Muscle layer of colon (tissue), 2 donors: ENCODE results near the gene LTBR.

Experiments used
- H3K27ac ChIP-seq: one replicate; pipeline ENCODE4 v1.7.0; 2013; ENCODE audit warnings: low read depth, mild to moderate bottlenecking, low read length, moderate library complexity
- H3K27me3 ChIP-seq, 2 donors: one replicate each; pipeline ENCODE4 v1.7.0; 2013; ENCODE audit warnings: low read length in 2 of 2, mild to moderate bottlenecking in 2 of 2; ENCODE audit not compliant: insufficient read depth in 2 of 2, control insufficient read depth in 1 of 2
- H3K36me3 ChIP-seq: one replicate; pipeline ENCODE4 v1.7.0; 2013; ENCODE audit warnings: mild to moderate bottlenecking, low read length; ENCODE audit not compliant: insufficient read depth
- H3K4me1 ChIP-seq: one replicate; pipeline ENCODE4 v1.7.0; 2013; ENCODE audit warnings: mild to moderate bottlenecking, low read length; ENCODE audit not compliant: insufficient read depth
- H3K4me3 ChIP-seq, 2 donors: one replicate each; pipeline ENCODE4 v1.7.0; 2013; ENCODE audit warnings: low read length in 2 of 2, low read depth in 1 of 2, mild to moderate bottlenecking in 1 of 2, moderate library complexity in 1 of 2
- H3K9ac ChIP-seq: one replicate; pipeline ENCODE4 v1.7.0; 2013; ENCODE audit warnings: low read length
- H3K9me3 ChIP-seq: one replicate; pipeline ENCODE4 v1.7.0; 2013; ENCODE audit warnings: mild to moderate bottlenecking, low read length
- donor health status: abdominal sarcoma.
- donor health status: Adenocarcinoma of cecum.

Gene LTBR

DNA sequence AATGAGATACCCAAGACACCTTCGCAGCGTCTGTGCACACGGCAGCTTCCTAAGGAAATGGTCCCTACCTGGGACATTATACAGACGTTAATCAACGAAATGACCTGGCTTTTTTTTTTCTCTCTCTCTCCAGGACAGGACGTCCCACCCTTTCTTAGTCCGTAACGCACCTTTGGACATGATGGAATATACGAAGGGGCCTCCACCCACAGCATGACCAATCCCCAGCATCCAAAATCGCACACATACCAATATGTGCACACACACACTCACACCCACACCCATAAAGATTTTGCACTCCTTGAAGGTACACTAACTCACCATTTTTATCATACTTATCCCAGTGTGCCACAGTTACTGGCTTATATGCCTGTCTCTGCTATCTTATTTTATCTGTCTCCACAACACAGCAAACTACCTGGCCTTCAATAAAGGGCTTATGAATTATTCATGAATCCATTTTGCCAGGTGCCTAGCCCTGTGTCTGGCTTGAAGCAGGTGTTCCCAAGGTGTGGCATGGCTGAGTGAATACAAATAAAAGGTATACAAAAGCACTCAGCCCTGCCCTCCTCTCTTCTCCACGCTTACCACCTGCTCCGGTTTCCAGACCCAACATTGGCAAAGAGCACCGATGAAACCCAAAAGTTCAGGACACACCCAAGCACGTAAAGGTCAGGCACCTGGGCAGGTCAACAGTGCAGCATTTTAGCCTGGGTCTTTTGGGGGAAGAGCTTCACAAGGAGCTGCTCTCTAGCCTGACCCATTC, 10.8 kb upstream of the LTBR start:
- peak overlapping the region; percentile 29 for H3K27ac ChIP-seq
- H3K9ac ChIP-seq, result no peak overlapping the region
- peaks cover 38% of the 10 kb centered on the region for H3K4me1 ChIP-seq
- H3K4me3 ChIP-seq, result no peak overlapping the region
- H3K36me3 ChIP-seq, result no peaks in the 10 kb centered on the region
- no peaks in the 10 kb centered on the region for H3K27me3 ChIP-seq
- no peaks in the 10 kb centered on the region for H3K9me3 ChIP-seq

DNA sequence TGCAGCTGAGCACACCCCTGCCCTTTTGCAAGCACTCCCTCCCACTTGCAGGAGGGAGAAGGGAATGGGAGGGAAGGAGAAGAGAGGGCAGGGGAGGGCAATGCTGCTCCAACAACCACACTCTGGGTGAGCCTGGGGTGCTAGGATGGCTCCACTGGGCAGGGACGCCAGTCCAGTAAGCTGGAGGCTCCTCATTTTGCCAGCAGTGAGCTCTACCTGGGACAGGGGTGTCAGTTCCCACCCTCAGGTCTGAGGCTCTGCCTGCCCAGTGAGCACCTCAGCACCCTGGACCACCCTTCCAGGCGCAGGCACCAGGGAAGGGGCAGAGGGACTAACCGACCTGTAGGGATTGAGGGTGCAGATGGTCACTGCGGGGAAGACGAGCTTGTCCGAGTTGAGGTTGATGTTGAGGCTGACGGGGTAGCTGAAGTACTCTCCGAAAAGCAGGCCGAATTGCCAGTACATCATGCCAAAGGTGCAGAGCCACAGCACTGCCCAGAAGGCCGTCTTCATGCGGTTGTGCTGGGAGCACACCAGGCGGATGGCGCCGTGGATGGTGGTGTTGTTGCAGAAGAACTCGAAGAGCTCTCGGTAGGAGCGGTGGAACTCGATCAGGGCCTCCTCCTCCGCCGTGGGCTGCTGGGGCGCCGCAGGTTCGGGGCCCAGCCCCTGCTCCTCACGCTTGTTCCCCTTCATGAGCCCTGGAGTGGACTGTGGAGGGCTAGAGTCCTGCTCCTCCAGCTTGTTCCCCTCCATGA, 9.8 kb upstream of the LTBR start:
- no peak overlapping the region for H3K27ac ChIP-seq

DNA sequence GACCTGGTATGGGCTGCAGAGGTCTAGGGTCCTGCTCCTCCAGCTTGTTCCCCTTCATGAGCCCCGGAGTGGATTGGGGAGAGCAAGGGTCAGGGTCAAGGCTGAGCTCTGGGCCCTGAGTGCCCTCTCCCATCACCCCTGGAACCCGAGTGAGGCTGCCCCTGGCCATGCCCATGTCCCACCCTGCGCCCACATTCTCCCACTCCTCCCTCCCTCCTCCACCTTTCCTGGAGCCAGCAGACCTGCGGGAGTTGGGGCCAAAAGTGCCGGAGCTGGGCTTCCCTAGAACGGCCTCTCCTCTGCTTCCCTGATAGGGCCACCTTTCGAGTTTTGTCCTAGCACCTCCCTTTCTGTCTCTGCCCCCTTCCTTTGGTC, 9.2 kb upstream of the LTBR start:
- Histone ChIP-seq H3K9me3 (no peaks in the 10 kb centered on the region), H3K27me3 (no peaks in the 10 kb centered on the region), H3K9ac (no peak overlapping the region), H3K4me3 (no peak overlapping the region), H3K27ac (no peak overlapping the region), H3K36me3 (no peaks in the 10 kb centered on the region), H3K4me1 (peaks cover 48% of the 10 kb centered on the region)

More for the DNA sequence above, 9.8 kb upstream of the LTBR start:
- H3K9ac ChIP-seq, result no peak overlapping the region
- no peaks in the 10 kb centered on the region for H3K27me3 ChIP-seq
- peaks cover 43% of the 10 kb centered on the region for H3K4me1 ChIP-seq
- no peaks in the 10 kb centered on the region for H3K9me3 ChIP-seq
- H3K36me3 ChIP-seq, result no peaks in the 10 kb centered on the region
- H3K4me3 ChIP-seq, result no peak overlapping the region

DNA sequence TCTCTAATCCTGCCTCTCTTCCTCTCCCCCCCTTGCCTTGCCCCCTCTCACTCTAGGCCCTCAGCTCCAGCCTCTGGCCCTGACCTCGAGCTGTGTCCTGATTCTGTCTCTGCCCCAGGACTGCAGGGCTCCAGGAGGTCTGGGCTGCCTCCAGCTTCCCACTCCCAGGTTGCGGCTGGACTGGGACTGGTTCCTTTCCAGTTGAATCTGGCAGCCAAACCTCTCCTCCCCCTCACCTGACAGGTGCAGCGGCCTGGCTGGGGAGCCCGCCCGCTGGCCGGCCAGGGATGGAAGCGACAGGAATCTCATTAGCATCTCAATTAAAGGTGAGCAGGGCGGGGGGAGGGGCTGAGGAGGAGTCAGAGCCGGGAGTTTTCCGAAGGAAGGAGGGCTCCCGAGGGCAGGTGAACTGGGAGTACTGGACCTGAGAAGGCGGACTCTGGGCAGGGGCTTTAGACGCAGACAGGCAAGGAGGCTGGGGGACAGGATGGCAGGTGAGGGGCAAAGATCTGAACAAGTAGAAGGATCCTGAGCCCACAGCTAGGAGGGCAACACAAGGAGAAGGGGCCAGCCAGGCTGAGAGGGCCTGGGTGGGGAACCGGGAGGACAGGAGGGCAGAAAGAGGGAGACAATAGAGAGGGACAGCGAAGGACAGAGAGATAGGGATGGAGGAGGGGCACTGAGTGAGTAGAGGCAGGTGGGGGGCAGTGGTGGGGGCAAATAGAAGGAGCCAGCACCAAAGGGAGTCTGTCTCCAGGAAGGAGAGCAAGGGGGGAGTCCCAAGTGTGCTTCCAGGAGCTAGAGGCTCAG, 8.5 kb upstream of the LTBR start, which contains the start of gene SCNN1A:
Gene SCNN1A (minus strand): TSS at position 295 of the 810 bp plus-strand sequence. CDS start 780 bp downstream, outside the sequence.
- Histone ChIP-seq H3K4me1 (peaks cover 55% of the 10 kb centered on the region), H3K27ac (peak within 1 kb of the TSS; percentile 67), H3K9me3 (no peaks in the 10 kb centered on the region), H3K27me3 (no peaks in the 10 kb centered on the region), H3K9ac (no peak within 1 kb of the TSS), H3K4me3 (no peak within 1 kb of the TSS), H3K36me3 (no peaks in the 10 kb centered on the region)

DNA sequence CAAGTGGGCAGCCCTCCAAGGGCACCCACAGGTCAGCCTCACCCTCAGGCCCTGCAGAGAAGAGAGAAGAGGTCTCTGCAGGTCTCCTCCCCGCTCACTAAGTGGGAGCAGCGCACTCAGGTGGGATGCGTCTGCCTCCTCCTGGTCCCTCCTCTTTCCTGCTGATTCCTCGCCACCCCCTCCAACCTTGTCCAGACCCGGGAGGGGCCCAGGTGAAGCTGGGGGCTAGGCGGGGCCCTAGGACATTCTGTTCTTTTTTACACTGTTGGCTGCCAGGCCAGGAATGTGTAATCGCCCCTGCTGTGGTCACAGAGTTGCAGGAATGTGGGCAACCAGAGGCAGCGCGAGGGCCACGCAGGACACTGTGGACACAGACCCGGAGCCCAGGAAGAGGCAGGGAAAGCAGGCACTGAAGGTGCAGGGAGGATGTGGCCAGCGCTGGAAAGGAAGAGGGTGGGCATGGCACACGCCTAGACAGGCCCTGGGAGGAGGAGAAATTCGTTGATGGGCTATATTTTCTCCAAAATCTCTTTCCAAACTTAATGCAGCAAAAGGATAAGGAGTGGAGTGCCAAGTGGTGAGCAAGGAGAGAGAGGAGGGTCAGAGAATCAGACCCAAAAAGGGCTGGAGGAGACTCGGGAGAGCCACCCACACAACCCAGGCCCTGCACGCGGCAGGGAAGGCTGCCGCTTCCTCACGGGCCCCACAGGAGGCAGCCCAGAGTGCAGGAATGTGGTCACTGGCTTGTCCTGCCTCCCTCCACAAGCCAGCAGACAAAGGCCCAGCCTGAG, 7.7 kb upstream of the LTBR start:
- Histone ChIP-seq H3K4me3 (no peak overlapping the region), H3K4me1 (peaks cover 60% of the 10 kb centered on the region), H3K27me3 (no peaks in the 10 kb centered on the region), H3K27ac (peak overlapping the region; percentile 67), H3K9me3 (no peaks in the 10 kb centered on the region), H3K9ac (no peak overlapping the region), H3K36me3 (no peaks in the 10 kb centered on the region)

DNA sequence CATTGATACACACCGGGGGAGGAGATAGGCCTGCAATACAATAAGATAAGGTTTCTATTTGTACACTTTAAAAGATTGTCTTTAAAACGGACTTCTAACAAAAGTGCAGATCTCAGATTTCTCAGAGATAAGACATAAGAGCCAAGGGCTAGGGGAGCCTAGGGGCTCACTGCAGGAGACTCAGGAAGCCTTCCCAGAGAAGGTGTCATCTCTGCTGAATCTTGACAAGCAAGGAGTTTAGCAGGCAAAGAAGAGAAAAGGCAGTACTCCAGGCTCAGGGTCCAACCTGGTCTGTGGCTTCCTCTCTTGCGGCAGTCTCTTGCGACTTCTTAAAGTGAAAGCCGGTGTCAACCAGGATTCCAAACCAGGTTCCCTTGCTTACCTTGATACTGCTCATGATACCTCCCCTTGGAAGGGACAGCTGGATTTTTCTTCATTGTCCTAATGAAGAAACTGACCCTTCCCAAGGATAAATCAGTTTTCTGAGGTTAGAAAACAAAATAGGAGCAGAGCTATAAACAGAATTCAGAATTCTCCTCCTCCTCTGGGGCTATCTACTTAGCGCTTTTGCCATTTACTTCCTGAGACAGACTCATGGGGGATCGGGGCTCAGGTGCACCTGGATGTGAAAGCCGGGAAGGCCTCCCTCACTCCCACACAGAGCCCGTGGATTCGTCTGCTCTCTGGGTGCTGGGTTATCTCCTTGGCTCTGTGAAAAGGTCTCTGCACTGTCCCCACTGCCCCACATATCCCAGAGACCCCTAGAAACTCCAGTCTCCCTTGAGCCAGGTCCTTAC, 6.9 kb upstream of the LTBR start:
- H3K27me3 ChIP-seq, result no peaks in the 10 kb centered on the region
- H3K36me3 ChIP-seq, result no peaks in the 10 kb centered on the region
- H3K4me1 ChIP-seq, result peaks cover 60% of the 10 kb centered on the region
- no peaks in the 10 kb centered on the region for H3K9me3 ChIP-seq
- H3K9ac ChIP-seq, result no peak overlapping the region
- no peak overlapping the region for H3K4me3 ChIP-seq
- peak overlapping the region; percentile 67 for H3K27ac ChIP-seq

DNA sequence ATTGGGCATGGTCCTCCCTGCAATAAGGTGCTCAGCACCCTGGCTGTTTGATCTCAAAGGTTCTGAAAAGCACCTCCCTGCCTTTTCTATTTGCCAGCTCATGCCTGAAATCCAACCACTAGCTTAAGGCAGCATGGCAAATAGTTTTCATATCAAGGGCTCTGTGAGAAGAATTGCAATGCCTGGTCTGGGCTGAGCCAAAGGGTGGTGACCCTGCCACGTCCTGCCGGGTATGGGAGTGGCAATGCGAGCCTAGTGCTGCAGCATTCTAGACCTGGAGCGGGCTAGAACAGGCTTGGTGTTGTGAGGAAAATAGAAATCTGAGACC, 6.3 kb upstream of the LTBR start:
- H3K9ac ChIP-seq, result no peak overlapping the region
- H3K4me1 ChIP-seq, result peaks cover 59% of the 10 kb centered on the region
- H3K27me3 ChIP-seq, result no peaks in the 10 kb centered on the region
- no peaks in the 10 kb centered on the region for H3K9me3 ChIP-seq
- H3K36me3 ChIP-seq, result no peaks in the 10 kb centered on the region
- H3K27ac ChIP-seq, result no peak overlapping the region
- no peak overlapping the region for H3K4me3 ChIP-seq

DNA sequence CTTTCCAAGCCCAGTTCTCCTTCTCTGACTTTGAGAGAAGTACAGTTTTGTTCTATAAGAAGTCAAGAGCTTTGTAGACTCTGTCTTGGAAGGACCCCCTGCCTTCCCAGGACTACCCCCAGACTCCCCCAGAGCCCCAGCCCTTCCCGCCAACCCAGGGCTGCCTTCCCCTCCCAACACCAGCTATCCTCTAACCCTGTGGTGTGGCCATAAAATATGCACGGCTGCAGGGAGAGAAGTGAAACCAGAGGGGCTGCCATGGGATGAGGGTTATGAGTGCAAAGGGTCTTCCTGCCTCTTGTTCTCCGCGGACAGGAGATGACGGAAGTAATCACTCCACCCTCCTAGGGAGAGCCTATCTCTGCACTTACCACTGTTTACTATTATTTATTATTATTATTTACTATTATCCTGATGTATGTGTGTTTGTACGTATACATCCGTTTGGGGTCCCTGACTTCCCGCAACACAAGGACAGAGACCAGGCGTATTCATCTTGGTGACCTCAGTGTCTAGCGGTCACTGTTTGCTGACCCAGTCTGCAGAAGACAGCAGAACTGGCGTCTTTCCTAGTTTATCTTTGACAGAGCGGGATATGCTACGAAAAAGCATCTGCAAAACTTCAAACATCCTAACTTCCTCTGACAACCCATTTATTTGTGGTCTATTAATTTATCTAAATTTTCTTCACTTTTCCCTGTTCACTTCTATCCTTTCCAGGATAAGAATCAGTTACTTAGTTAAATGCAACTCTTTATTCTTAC, 5.1 kb upstream of the LTBR start:
- Histone ChIP-seq H3K36me3 (no peaks in the 10 kb centered on the region), H3K4me3 (no peak overlapping the region), H3K4me1 (peaks cover 69% of the 10 kb centered on the region), H3K9ac (no peak overlapping the region), H3K27me3 (no peaks in the 10 kb centered on the region), H3K27ac (peak overlapping the region; percentile 35), H3K9me3 (no peaks in the 10 kb centered on the region)

DNA sequence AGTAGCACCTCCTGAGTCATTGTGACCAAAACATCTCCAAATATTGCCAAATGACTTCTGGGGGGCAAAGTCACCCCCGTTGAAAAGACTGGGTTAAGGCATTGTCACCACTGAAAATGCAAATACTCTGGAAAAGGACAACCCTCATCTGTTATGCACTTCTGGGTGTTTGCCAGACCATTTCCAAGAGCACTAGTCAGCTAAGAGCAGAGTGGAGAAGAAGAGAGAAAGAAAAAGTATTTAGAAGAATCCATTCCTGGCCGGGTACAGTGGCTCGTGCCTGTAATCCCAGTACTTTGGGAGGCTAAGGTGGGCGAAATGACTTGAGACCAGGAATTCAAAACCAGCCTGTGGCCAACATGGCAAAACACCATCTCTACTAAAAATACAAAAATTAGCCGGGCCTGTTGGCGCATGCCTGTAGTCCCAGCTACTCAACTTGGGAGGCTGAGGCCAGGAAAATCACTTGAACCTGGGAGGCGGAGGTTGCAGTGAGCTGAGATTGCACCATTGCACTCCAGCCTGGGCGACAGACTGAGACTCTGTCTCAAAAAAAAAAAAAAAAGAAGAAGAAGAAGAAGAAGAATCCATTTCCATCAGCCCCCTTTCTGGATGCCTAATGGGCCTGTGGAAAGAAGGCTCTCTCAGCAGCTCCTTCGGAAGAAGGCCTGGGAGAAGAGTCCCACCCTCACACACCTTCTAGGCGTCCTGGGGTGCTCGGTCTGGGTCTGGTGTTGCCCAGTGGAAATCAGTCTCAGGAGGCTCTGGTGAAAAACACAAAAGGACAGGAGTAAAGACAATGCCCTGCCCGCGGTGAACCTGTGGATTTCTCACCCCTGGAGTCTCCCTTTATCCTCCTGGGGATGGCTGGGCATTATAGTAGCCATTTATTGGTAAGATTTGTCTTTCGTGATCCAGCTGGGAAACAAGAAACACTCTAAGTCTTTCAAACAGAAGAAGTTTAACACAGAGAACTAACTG, 3.5 kb upstream of the LTBR start:
- Histone ChIP-seq H3K36me3 (no peaks in the 10 kb centered on the region), H3K4me1 (peaks cover 78% of the 10 kb centered on the region), H3K9me3 (no peaks in the 10 kb centered on the region), H3K9ac (no peak overlapping the region), H3K27me3 (no peaks in the 10 kb centered on the region), H3K27ac (peak overlapping the region; percentile 72), H3K4me3 (no peak overlapping the region)
